ENCODE results near the gene ST3GAL4.
"Not testable (repeated sequence)": the region's sequence is repeated elsewhere in the genome, so short reads cannot be mapped to it uniquely, and the experiment has no call there.

DNA sequence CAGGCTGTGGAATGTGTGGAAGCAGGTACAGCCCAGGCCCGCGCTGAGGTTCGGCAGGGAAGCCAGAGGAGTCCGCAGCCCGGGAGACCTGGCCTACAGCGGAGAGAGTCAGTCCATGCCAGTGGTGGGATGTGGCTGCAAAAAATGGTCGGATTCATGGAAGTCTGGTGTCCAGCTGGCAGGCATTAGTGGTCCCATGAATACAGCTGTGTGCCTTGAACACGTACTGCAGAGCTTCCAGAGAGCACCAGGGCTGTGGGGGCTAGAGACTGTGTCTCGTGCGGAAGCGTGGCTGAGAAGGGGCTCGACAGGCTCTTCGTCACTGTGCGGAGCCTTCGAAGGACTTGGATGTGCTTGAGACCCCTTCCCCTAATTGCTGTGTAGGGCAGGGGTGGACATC lies 40.8 kb downstream of the ST3GAL4 start:
- not testable (repeated sequence) for TF ChIP-seq ZBTB21 (CRISPR knock-in tag; IDR thresholded peaks at IDR 0.05; ENCODE audit: borderline replicate concordance); ZNF121 (CRISPR knock-in tag; IDR thresholded peaks at IDR 0.05)
- TF ChIP-seq, protein P1, sequence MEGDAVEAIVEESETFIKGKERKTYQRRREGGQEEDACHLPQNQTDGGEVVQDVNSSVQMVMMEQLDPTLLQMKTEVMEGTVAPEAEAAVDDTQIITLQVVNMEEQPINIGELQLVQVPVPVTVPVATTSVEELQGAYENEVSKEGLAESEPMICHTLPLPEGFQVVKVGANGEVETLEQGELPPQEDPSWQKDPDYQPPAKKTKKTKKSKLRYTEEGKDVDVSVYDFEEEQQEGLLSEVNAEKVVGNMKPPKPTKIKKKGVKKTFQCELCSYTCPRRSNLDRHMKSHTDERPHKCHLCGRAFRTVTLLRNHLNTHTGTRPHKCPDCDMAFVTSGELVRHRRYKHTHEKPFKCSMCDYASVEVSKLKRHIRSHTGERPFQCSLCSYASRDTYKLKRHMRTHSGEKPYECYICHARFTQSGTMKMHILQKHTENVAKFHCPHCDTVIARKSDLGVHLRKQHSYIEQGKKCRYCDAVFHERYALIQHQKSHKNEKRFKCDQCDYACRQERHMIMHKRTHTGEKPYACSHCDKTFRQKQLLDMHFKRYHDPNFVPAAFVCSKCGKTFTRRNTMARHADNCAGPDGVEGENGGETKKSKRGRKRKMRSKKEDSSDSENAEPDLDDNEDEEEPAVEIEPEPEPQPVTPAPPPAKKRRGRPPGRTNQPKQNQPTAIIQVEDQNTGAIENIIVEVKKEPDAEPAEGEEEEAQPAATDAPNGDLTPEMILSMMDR (IDR thresholded peaks at IDR 0.05): not testable (repeated sequence)
